Measurements from ENCODE around the gene TPR. TPM values are rescaled to one million over a fixed set of nuclear protein-coding genes. Genes with fewer than 3 reads are reported as not detected.

Gene TPR
- total RNA-seq, 4 donors from 2014 or later: 53.7 to 78.8 (median 70.1) TPM

DNA sequence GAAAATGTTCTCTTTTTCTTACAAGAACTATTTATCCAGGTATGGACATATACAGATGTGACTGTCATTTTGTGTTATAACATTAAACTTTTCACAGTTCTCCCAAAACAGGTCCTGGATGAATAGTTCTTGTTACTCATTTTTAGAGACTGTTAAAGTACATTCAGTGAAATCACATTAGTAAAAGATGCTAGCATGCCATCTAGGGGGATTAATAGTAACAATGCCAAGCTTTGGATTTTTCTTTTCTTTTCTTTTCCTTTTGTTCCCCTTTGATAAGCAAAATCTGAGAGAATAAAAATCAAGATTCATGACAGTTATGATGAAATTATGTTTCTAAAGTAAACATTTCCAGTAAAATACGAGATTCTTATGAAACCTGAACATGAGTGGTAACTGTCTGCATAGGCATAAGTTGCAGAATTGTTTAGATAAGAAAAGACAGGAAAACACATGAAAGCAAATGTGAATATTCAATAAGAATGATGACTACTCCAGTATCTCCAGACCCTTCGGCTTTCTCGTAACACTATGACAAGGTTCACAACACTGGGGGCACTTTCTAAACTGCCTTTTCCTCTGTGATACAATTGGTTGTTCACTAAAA, 77.5 kb downstream of the TPR start:
- 67 to 70% methylated on average over 3 of the region's 3 CpGs for WGBS, 2 donors (ENCODE audit: low coverage in 1 of 2)
- no peaks in the 10 kb centered on the region for H3K36me3 ChIP-seq
- no peak overlapping the region for H3K4me3 ChIP-seq
- TF ChIP-seq POLR2AphosphoS5 (IDR thresholded peaks at IDR 0.05) (no peak), POLR2A (IDR thresholded peaks at IDR 0.05) (no peak), EP300 (IDR thresholded peaks at IDR 0.05) (no peak)
- TF ChIP-seq, protein P1, sequence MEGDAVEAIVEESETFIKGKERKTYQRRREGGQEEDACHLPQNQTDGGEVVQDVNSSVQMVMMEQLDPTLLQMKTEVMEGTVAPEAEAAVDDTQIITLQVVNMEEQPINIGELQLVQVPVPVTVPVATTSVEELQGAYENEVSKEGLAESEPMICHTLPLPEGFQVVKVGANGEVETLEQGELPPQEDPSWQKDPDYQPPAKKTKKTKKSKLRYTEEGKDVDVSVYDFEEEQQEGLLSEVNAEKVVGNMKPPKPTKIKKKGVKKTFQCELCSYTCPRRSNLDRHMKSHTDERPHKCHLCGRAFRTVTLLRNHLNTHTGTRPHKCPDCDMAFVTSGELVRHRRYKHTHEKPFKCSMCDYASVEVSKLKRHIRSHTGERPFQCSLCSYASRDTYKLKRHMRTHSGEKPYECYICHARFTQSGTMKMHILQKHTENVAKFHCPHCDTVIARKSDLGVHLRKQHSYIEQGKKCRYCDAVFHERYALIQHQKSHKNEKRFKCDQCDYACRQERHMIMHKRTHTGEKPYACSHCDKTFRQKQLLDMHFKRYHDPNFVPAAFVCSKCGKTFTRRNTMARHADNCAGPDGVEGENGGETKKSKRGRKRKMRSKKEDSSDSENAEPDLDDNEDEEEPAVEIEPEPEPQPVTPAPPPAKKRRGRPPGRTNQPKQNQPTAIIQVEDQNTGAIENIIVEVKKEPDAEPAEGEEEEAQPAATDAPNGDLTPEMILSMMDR (IDR thresholded peaks at IDR 0.05): no peak
- ATAC-seq: no peak
- H3K27ac ChIP-seq: no peak overlapping the region
- no peaks in the 10 kb centered on the region for H3K9me3 ChIP-seq
- H3K4me1 ChIP-seq: peaks cover 0 to 7% (median 0%) of the 10 kb centered on the region in 3 donors
- H3K27me3 ChIP-seq: no peaks in the 10 kb centered on the region

DNA sequence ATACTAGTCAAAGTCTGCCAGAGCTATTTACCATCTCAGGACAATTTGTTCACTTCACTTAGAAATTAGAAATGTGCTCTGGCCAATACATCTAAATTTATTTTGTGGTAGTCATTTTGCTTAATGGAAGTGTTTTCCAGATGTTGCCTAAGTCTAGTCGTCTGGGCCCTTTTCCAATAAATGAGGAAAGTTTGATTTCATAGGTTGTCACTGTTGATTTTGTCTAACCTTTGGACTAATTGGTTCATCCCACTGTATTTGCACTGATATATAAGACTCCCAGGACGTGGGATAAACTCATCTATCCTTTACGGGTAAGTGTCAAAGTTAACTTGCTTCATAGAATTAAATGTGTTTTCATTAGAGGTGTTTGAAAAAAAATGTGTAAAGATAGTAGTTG, 79.1 kb downstream of the TPR start, which contains the start of gene PRG4:
Gene PRG4, plus strand, starts transcription at position 300 of the 400 bp plus-strand sequence.
- WGBS, 2 donors (ENCODE audit: low coverage in 1 of 2): 45 to 48% methylated on average over 3 of the region's 3 CpGs
- TF ChIP-seq, protein P1 (IDR thresholded peaks at IDR 0.05): no peak
- no peak for TF ChIP-seq POLR2AphosphoS5 (IDR thresholded peaks at IDR 0.05)
- no peak for TF ChIP-seq EP300 (IDR thresholded peaks at IDR 0.05)
- no peak for TF ChIP-seq POLR2A (IDR thresholded peaks at IDR 0.05)
- H3K4me3 ChIP-seq: no peak within 1 kb of the TSS
- no peak for ATAC-seq
- H3K27ac ChIP-seq: no peak within 1 kb of the TSS
- no peaks in the 10 kb centered on the region for H3K27me3 ChIP-seq
- H3K9me3 ChIP-seq: no peaks in the 10 kb centered on the region
- H3K4me1 ChIP-seq: peaks cover 0 to 7% (median 0%) of the 10 kb centered on the region in 3 donors
- H3K36me3 ChIP-seq: no peaks in the 10 kb centered on the region

DNA sequence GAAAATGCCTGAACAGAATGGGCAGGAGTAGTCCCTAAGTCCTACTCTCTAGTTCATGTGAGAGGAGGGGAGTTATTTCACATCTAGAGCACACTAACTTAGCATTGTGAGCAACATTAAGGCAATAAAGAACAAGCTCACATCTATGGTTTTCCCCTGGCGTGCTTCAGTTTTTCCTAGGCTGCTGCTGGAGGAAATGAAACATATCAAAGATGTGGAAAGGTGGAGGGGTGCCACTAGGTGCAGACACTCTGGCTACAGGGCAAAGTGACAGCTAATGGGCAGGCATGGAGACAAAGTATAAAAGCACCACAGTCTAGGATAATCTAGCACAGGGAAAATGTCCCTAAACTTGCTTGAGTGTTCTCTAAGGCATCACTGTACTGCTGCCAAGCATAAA, 82.2 kb downstream of the TPR start:
- 80% methylated on average over 1 of the region's 1 CpG; no CpG with 5 or more reads in 1 of the 2 donors for WGBS, 2 donors (ENCODE audit: low coverage in 1 of 2)
- Histone ChIP-seq H3K27me3 (no peaks in the 10 kb centered on the region), H3K4me3 (no peak overlapping the region), H3K27ac (no peak overlapping the region), H3K9me3 (no peaks in the 10 kb centered on the region), H3K4me1 (no peaks in the 10 kb centered on the region), H3K36me3 (no peaks in the 10 kb centered on the region)
- ATAC-seq: no peak
- TF ChIP-seq EP300 (IDR thresholded peaks at IDR 0.05): no peak
- TF ChIP-seq POLR2AphosphoS5 (IDR thresholded peaks at IDR 0.05): no peak
- no peak for TF ChIP-seq POLR2A (IDR thresholded peaks at IDR 0.05)
- TF ChIP-seq, protein P1 (IDR thresholded peaks at IDR 0.05): no peak

DNA sequence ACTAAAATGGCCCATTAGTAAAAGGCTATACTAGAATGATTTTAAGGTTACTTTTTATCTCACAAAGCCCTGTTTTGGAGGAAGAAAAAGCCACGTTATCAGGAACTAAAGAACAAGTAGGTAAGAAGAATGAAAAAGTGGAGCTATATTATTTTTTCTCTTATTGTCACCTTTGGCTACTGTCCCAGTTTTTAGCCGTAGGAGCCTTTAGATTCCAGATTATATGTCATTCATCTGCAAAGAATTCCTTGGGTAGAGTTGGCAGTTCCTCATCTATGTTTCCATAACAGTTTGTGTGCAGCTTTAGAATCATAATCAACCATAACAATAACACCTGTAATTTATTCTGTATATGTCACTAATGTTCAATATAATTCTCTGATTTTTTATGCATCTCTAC, 83.8 kb downstream of the TPR start:
- Histone ChIP-seq H3K4me1 (no peaks in the 10 kb centered on the region), H3K36me3 (no peaks in the 10 kb centered on the region), H3K27me3 (no peaks in the 10 kb centered on the region), H3K9me3 (no peaks in the 10 kb centered on the region), H3K27ac (no peak overlapping the region), H3K4me3 (no peak overlapping the region)
- 40 to 45% methylated on average over 2 of the region's 2 CpGs for WGBS, 2 donors (ENCODE audit: low coverage in 1 of 2)
- ATAC-seq: no peak
- TF ChIP-seq EP300 (IDR thresholded peaks at IDR 0.05): no peak
- no peak for TF ChIP-seq POLR2A (IDR thresholded peaks at IDR 0.05)
- TF ChIP-seq POLR2AphosphoS5 (IDR thresholded peaks at IDR 0.05): no peak
- TF ChIP-seq, protein P1 (IDR thresholded peaks at IDR 0.05): no peak

DNA sequence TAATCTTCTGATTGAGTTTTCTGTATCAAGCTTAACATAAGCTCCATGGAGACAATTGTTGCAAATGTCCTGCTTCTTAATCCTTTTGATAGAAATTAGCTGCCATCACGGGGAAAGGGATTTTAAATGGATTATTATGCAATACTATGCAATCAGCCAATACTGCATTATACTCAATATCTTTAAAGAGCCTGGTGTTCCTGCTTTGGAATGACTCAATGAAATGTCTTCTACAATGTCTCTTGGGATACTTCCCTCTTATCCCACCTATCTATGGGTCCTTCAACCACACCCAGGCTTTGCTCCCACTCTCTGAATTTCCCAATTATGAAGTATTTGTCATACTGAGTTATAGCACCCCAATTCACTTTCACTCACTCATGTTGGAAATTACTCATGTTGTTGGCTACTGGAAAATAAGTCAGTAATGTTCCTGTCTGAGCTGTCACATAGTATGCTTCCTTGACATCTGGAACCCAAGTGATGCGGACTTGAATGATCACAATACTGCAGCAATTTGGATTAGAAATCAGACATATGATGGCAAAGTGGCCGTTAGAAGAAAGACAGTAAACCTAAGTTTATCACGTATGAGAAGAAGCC, 85.0 kb downstream of the TPR start:
- Histone ChIP-seq H3K4me3 (no peak overlapping the region), H3K4me1 (no peaks in the 10 kb centered on the region), H3K36me3 (no peaks in the 10 kb centered on the region), H3K27me3 (no peaks in the 10 kb centered on the region), H3K27ac (no peak overlapping the region), H3K9me3 (no peaks in the 10 kb centered on the region)
- TF ChIP-seq, protein P1 (IDR thresholded peaks at IDR 0.05): no peak
- TF ChIP-seq POLR2AphosphoS5 (IDR thresholded peaks at IDR 0.05) (no peak), EP300 (IDR thresholded peaks at IDR 0.05) (no peak), POLR2A (IDR thresholded peaks at IDR 0.05) (no peak)
- ATAC-seq: no peak
- WGBS, 2 donors (ENCODE audit: low coverage in 1 of 2): 83 to 84% methylated on average over 4 of the region's 4 CpGs

All from gastroesophageal sphincter (tissue), 4 donors.